Chondrocyte (in vitro differentiated cells): ENCODE measurements around the gene EXOC7. TPM values are rescaled to one million over a fixed set of nuclear protein-coding genes. Genes with fewer than 3 reads are reported as not detected.

Experiments
- DNase-seq: peaks from one replicate; pipeline ENCODE4 v3.0.0; 2021; ENCODE audit warnings: mixed read lengths, low spot score
- H3K27ac Mint-ChIP-seq: one replicate; pipeline ENCODE4 v1.8.0; 2021; ENCODE audit warnings: mild to moderate bottlenecking, moderate library complexity, mixed read lengths; ENCODE audit not compliant: unreplicated experiment
- H3K27me3 Mint-ChIP-seq: 2 replicates; pipeline ENCODE4 v1.8.0; 2021; ENCODE audit warnings: low read depth, mixed read lengths
- H3K36me3 Mint-ChIP-seq: 2 replicates; pipeline ENCODE4 v1.8.0; 2021; ENCODE audit warnings: low read depth, mixed read lengths
- H3K4me1 Mint-ChIP-seq: 2 replicates; pipeline ENCODE4 v1.8.0; 2021; ENCODE audit warnings: low read depth, mild to moderate bottlenecking, mixed read lengths
- H3K4me3 Mint-ChIP-seq: one replicate; pipeline ENCODE4 v1.8.0; 2021; ENCODE audit warnings: mild to moderate bottlenecking, moderate library complexity, mixed read lengths; ENCODE audit not compliant: unreplicated experiment
- H3K9me3 Mint-ChIP-seq: 2 replicates; pipeline ENCODE4 v1.8.0; 2021; ENCODE audit warnings: low read depth, mixed read lengths
- CTCF ChIP-seq: fragments of 200-600 bp; sonication (generic); IDR thresholded peaks from 2 replicates; pipeline ENCODE4 v1.5.0; 2021; ENCODE audit warnings: antibody characterized with exemption, mild to moderate bottlenecking, moderate library complexity
- long read RNA-seq: library from polyadenylated mRNA; stranded (forward); transcript quantifications from one replicate; pipeline ENCODE4 v2.0.0, GENCODE V29; 2021
- total RNA-seq: library from RNA; stranded (reverse); gene quantifications from 3 replicates; pipeline ENCODE4 v1.2.1, GENCODE V29; 2021

EXOC7 gene, protein sequence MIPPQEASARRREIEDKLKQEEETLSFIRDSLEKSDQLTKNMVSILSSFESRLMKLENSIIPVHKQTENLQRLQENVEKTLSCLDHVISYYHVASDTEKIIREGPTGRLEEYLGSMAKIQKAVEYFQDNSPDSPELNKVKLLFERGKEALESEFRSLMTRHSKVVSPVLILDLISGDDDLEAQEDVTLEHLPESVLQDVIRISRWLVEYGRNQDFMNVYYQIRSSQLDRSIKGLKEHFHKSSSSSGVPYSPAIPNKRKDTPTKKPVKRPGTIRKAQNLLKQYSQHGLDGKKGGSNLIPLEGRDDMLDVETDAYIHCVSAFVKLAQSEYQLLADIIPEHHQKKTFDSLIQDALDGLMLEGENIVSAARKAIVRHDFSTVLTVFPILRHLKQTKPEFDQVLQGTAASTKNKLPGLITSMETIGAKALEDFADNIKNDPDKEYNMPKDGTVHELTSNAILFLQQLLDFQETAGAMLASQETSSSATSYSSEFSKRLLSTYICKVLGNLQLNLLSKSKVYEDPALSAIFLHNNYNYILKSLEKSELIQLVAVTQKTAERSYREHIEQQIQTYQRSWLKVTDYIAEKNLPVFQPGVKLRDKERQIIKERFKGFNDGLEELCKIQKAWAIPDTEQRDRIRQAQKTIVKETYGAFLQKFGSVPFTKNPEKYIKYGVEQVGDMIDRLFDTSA
- total RNA-seq = 129 to 180 TPM (median 131 TPM) in 3 replicates
- long read RNA-seq, full-length matches to known transcripts = 222 of 313 reads
- long read RNA-seq, partial matches to known transcripts = 20 of 313 reads
- long read RNA-seq, other reads (novel, unspliced or antisense) = 71 of 313 reads

DNA sequence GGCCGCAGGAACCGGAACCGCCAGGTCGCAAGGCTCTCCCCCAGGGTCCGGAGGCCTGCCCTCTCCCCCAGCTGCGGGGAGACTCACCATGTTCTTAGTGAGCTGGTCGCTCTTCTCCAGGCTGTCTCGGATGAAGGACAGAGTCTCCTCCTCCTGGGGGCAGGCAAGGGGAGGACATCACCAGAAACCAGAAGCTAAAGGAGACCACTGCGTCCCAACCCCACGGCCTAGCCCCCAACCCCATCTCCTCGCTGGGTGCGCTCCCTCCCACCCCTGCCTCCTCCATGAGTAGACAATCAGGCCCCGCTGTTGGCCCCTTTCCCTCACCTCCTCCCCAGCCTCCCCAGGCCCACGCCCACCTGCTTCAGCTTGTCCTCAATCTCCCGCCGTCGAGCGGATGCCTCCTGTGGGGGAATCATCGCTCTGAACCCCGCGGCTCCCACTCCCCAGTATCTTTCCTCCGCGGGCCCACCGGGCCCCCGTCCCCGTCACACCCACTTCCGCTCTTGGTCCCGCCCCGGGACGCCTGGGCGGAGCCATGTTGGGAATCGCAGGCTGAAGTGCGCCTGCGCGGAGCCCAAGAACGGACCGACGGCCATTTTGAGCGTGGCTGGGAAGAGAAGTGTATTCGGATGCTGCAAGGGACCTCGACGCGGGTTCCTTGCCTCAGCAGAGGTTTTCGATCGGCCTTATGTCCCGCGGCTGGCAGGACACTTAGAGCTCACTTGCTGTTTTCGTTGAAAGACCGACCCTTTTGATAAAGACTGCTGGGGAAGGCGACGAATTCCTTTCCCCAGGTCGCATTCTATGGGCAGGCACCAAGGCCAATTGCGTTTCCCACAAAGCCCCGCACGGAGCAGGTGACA, at the start of gene EXOC7:
TSS of gene EXOC7 (minus strand) at position 514 of the 866 bp plus-strand sequence. CDS start at position 419, 95 bp downstream.
- peak; percentile 95 for DNase-seq
- peaks cover 11% of the 10 kb centered on the region for H3K36me3 Mint-ChIP-seq
- peaks cover 8% of the 10 kb centered on the region for H3K4me1 Mint-ChIP-seq
- no peaks in the 10 kb centered on the region for H3K27me3 Mint-ChIP-seq
- H3K4me3 Mint-ChIP-seq = peak within 1 kb of the TSS; percentile 96
- no peaks in the 10 kb centered on the region for H3K9me3 Mint-ChIP-seq
- peak; percentile 62 for TF ChIP-seq CTCF
- peak within 1 kb of the TSS; percentile 97 for H3K27ac Mint-ChIP-seq

DNA sequence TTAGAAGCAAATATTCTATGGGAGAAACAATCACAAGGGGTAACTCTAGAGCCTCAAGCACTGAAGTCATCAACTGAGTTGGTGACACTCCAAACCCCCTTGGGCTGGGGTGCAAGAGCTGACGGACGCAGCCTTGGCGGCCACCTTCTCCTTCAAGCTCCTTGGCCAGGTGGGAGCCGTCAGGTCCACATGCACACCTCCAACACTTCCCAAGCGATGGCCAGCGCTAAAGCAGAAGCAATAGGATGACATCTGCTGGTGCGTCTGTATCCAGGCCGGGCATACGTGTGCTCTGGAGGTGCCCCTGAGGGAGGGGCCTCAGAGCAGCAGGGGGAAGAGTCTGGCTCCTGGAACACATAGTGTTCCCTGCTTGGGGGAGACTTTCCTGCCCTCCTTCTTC, 49.6 kb upstream of the EXOC7 start:
- H3K9me3 Mint-ChIP-seq = no peaks in the 10 kb centered on the region
- no peak for DNase-seq
- no peak overlapping the region for H3K4me3 Mint-ChIP-seq
- H3K4me1 Mint-ChIP-seq = no peaks in the 10 kb centered on the region
- no peaks in the 10 kb centered on the region for H3K36me3 Mint-ChIP-seq
- TF ChIP-seq CTCF = no peak
- H3K27me3 Mint-ChIP-seq = peaks cover 8% of the 10 kb centered on the region
- H3K27ac Mint-ChIP-seq = no peak overlapping the region

- Mint-ChIP-seq H3K27me3 (peaks cover 5% of the 10 kb centered on the region), H3K4me3 (no peak overlapping the region), H3K36me3 (no peaks in the 10 kb centered on the region), H3K4me1 (no peaks in the 10 kb centered on the region), H3K27ac (no peak overlapping the region), H3K9me3 (no peaks in the 10 kb centered on the region)
- no peak for DNase-seq
- TF ChIP-seq CTCF = no peak
Measured at GRCh38 chr17:76152591-76152990, 49.0 kb upstream of the EXOC7 start.

- H3K9me3 Mint-ChIP-seq = no peaks in the 10 kb centered on the region
Measured at GRCh38 chr17:76151896-76152454, 48.4 kb upstream of the EXOC7 start.

More at GRCh38 chr17:76151896-76152454, 48.4 kb upstream of the EXOC7 start:
- H3K27ac Mint-ChIP-seq = no peak overlapping the region
- no peak for DNase-seq
- peaks cover 5% of the 10 kb centered on the region for H3K27me3 Mint-ChIP-seq
- no peak for TF ChIP-seq CTCF
- H3K36me3 Mint-ChIP-seq = no peaks in the 10 kb centered on the region
- H3K4me3 Mint-ChIP-seq = no peak overlapping the region
- no peaks in the 10 kb centered on the region for H3K4me1 Mint-ChIP-seq
